Measurements from ENCODE around the gene SLC25A12.

DNA sequence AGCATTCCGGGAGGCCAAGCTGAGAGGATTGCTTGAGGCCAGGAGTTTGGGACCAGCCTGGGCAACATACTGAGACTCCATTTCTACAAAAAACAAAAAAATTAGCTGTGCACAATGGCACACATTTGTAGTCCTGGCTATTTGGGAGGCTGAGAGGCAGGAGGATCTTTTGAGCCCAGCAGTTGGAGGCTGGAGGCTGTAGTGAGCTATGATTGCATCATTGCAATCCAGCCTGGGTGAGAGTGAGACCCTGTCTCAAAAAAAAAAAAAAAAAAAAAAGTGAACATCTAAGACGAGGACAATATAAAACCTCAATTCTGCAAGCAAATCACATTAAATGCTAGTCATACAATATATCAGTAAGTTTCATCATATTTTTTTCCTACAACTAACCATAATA is 25.4 kb upstream of the SLC25A12 start:
- TF ChIP-seq GATA3 (IDR thresholded peaks at IDR 0.05; ENCODE audit: low read depth, low read length) (no peak), GATA2 (IDR thresholded peaks at IDR 0.05; ENCODE audit: low read depth, low read length) (no peak)
